ENCODE measurements around the gene C15orf39. TPM values are rescaled to one million over a fixed set of nuclear protein-coding genes. Genes with fewer than 3 reads are reported as not detected.
"Not testable (repeated sequence)": the region's sequence is repeated elsewhere in the genome, so short reads cannot be mapped to it uniquely, and the experiment has no call there.

Gene C15orf39
- total and polyA plus RNA-seq, 2 of the 13 experiments (the other 11 are each of a cell fraction or from before 2014, with no cell fraction given), result 6.2 to 13.5 TPM

DNA sequence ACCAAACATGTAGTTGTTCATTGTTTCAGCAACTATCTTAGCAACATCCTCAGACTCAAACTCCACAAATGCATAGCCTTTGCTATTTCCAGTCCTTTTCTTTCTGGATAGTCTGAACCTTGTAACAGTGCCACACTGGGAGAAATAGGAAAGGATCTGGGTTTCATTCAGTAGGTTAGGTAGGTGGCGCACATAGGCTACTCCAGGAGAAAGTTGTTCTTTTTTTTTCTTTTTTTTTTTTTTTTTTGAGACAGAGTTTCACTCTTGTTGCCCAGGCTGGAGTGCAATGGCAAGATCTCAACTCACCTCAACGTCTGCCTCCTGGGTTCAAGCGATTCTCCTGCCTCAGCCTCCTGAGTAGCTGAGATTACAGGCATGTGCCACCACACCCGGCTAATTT, 50.6 kb downstream of the C15orf39 start:
- H2AFZ ChIP-seq (ENCODE audit: low read length); H3K27ac ChIP-seq (ENCODE audit: extremely low read length, insufficient read depth, low read length); H3K4me3 ChIP-seq (replicated peaks in 1 of 3; ENCODE audit: insufficient read depth in 1 of 3, low read depth in 2 of 3, low read length in 3 of 3); H3K4me2 ChIP-seq (ENCODE audit: low read depth, low read length); H3K36me3 ChIP-seq (replicated peaks in 1 of 2; ENCODE audit: control insufficient read depth in 1 of 2, insufficient read depth in 2 of 2, low read length in 2 of 2); BruUV-seq (replicated peaks); H4K20me1 ChIP-seq (ENCODE audit: insufficient read depth, low read length); CTCF ChIA-PET (ENCODE audit: low intra/inter-chr PET ratio, low total read pairs); DNase-seq (ENCODE audit: low spot score); H3K9ac ChIP-seq (ENCODE audit: insufficient read depth, low read depth, low read length); H3K79me2 ChIP-seq (ENCODE audit: insufficient read depth, low read length); POLR2A ChIA-PET; intact Hi-C loops (cut with micrococcal nuclease; ENCODE audit: unreplicated experiment); FAIRE-seq; in situ Hi-C loops (cut with HindIII; ENCODE audit: extremely low pct_ligation_motif_present, low pct_unique_long_range_greater_than_20kb); ATAC-seq; H3K9me3 ChIP-seq (ENCODE audit: low read length): not testable (repeated sequence)
- Histone ChIP-seq H3K27me3 (ENCODE audit: control insufficient read depth in 1 of 2, insufficient read depth in 2 of 2, low read length in 2 of 2) (peaks cover 3 to 13% of the 10 kb centered on the region in 2 experiments; a peak in 2 of 5 replicates), H3K4me1 (ENCODE audit: insufficient read depth, low read length) (peaks cover 29% of the 10 kb centered on the region)
- WGBS (ENCODE audit: low lambda C conversion rate), result 52% methylated on average over 4 of the region's 4 CpGs
- TF ChIP-seq, protein P1, sequence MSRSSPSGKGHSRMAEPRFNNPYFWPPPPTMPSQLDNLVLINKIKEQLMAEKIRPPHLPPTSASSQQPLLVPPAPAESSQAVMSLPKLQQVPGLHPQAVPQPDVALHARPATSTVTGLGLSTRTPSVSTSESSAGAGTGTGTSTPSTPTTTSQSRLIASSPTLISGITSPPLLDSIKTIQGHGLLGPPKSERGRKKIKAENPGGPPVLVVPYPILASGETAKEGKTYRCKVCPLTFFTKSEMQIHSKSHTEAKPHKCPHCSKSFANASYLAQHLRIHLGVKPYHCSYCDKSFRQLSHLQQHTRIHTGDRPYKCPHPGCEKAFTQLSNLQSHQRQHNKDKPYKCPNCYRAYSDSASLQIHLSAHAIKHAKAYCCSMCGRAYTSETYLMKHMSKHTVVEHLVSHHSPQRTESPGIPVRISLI (CRISPR knock-in tag; IDR thresholded peaks at IDR 0.05; ENCODE audit: borderline replicate concordance), result peak; percentile 82

DNA sequence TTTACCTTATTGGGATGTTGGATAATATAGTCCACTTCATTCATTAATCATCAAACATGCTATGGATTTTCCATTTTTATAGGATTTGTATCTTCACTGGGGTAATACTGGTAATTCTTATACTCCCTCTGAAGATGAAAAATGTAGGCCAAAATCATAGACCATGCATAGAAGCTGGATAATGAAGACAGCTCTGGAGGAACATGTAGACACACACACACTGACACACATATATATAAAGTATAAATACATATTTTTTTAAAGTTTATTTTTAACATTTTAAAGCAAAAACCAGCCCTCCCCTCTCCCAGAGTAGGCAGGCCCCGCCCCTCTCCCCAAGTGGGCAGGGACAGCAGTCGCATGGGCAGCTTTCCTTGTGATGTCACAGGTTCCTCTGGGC, 56.4 kb downstream of the C15orf39 start, which contains the start of gene GOLGA6C:
GOLGA6C (plus strand) TSS at position 301 of the 400 bp plus-strand sequence. CDS start 265 bp downstream, outside the sequence.
- H2AFZ ChIP-seq (ENCODE audit: low read length); H3K36me3 ChIP-seq (replicated peaks in 1 of 2; ENCODE audit: control insufficient read depth in 1 of 2, insufficient read depth in 2 of 2, low read length in 2 of 2); H3K4me2 ChIP-seq (ENCODE audit: low read depth, low read length); ATAC-seq; POLR2A ChIA-PET; BruUV-seq (replicated peaks); H3K79me2 ChIP-seq (ENCODE audit: insufficient read depth, low read length); H3K4me1 ChIP-seq (ENCODE audit: insufficient read depth, low read length); H3K9me3 ChIP-seq (ENCODE audit: low read length); DNase-seq (ENCODE audit: low spot score); in situ Hi-C loops (cut with HindIII; ENCODE audit: extremely low pct_ligation_motif_present, low pct_unique_long_range_greater_than_20kb); H4K20me1 ChIP-seq (ENCODE audit: insufficient read depth, low read length); H3K4me3 ChIP-seq (replicated peaks in 1 of 3; ENCODE audit: insufficient read depth in 1 of 3, low read depth in 2 of 3, low read length in 3 of 3); H3K9ac ChIP-seq (ENCODE audit: insufficient read depth, low read depth, low read length); H3K27me3 ChIP-seq (ENCODE audit: control insufficient read depth in 1 of 2, insufficient read depth in 2 of 2, low read length in 2 of 2); intact Hi-C loops (cut with micrococcal nuclease; ENCODE audit: unreplicated experiment); H3K27ac ChIP-seq (ENCODE audit: extremely low read length, insufficient read depth, low read length); CTCF ChIA-PET (ENCODE audit: low intra/inter-chr PET ratio, low total read pairs); FAIRE-seq: not testable (repeated sequence)
- WGBS (ENCODE audit: low lambda C conversion rate), result no CpG with 5 or more reads among the region's 2 CpGs

DNA sequence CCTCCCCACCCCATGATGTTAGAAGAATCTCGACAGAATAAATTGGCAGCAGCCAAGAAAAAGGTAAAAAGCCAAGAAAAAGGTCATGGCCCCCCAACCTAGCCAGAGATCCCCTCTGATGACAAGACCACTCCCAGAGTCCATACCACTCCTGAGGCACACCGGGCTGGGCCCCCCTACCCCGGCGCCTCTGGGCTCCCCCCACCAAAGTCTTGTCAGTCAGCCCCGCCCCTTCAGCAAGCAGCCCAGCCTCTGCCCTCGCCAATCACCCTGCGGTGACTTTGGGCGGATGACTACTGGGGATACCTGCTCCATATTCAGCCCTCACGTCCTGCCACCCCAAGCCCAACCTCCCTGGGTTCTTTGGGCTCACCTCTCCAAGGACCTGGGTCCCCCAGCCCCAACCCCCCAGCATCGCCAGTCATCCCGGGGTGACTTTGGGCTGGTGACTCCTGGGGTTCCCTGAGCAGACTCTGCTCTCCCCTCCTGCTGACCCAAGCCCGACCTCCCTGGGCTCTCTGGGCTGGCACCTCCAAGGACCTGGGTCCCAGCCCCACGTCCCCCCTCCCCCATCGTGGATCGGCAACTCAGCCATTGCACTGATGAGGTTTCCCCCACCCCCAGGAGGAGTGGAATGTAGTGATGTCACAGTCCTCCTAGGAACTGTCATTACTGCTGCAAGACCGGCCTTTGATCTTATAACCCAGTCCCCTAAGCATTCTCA, 57.1 kb downstream of the C15orf39 start:
- H3K27ac ChIP-seq (ENCODE audit: extremely low read length, insufficient read depth, low read length); H3K4me1 ChIP-seq (ENCODE audit: insufficient read depth, low read length); FAIRE-seq; H3K36me3 ChIP-seq (replicated peaks in 1 of 2; ENCODE audit: control insufficient read depth in 1 of 2, insufficient read depth in 2 of 2, low read length in 2 of 2); H3K9me3 ChIP-seq (ENCODE audit: low read length); ATAC-seq; H3K4me3 ChIP-seq (replicated peaks in 1 of 3; ENCODE audit: insufficient read depth in 1 of 3, low read depth in 2 of 3, low read length in 3 of 3); H4K20me1 ChIP-seq (ENCODE audit: insufficient read depth, low read length); POLR2A ChIA-PET; H3K9ac ChIP-seq (ENCODE audit: insufficient read depth, low read depth, low read length); H3K4me2 ChIP-seq (ENCODE audit: low read depth, low read length); H3K27me3 ChIP-seq (ENCODE audit: control insufficient read depth in 1 of 2, insufficient read depth in 2 of 2, low read length in 2 of 2); BruUV-seq (replicated peaks); CTCF ChIA-PET (ENCODE audit: low intra/inter-chr PET ratio, low total read pairs); in situ Hi-C loops (cut with HindIII; ENCODE audit: extremely low pct_ligation_motif_present, low pct_unique_long_range_greater_than_20kb); H2AFZ ChIP-seq (ENCODE audit: low read length); intact Hi-C loops (cut with micrococcal nuclease; ENCODE audit: unreplicated experiment); H3K79me2 ChIP-seq (ENCODE audit: insufficient read depth, low read length); DNase-seq (ENCODE audit: low spot score): not testable (repeated sequence)
- WGBS (ENCODE audit: low lambda C conversion rate), result 41% methylated on average over 4 of the region's 16 CpGs

DNA sequence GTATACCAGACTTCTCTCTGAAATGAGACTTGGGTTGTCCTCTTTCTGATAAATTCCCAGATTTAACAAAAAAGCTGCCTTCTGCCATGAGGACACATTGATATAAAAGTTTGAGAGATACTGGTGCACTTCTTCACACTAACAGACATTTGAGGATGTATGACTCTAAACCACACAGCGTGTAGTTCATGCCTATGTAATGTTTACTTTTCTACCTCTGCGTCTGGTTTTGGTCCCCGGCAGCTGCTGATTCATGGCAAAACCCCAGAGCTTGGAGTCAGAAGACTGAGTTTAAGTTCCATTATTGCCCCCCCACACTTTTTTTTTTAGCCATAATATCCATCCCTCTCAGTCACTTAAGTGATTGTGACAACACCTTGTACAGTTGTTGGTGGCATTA, 58.2 kb downstream of the C15orf39 start:
- H3K4me2 ChIP-seq (ENCODE audit: low read depth, low read length); H3K9me3 ChIP-seq (ENCODE audit: low read length); H3K27me3 ChIP-seq (ENCODE audit: control insufficient read depth in 1 of 2, insufficient read depth in 2 of 2, low read length in 2 of 2); H3K4me1 ChIP-seq (ENCODE audit: insufficient read depth, low read length); DNase-seq (ENCODE audit: low spot score); H3K27ac ChIP-seq (ENCODE audit: extremely low read length, insufficient read depth, low read length); ATAC-seq; H3K36me3 ChIP-seq (replicated peaks in 1 of 2; ENCODE audit: control insufficient read depth in 1 of 2, insufficient read depth in 2 of 2, low read length in 2 of 2); H3K79me2 ChIP-seq (ENCODE audit: insufficient read depth, low read length); H2AFZ ChIP-seq (ENCODE audit: low read length); H3K4me3 ChIP-seq (replicated peaks in 1 of 3; ENCODE audit: insufficient read depth in 1 of 3, low read depth in 2 of 3, low read length in 3 of 3); FAIRE-seq; H3K9ac ChIP-seq (ENCODE audit: insufficient read depth, low read depth, low read length); BruUV-seq (replicated peaks); CTCF ChIA-PET (ENCODE audit: low intra/inter-chr PET ratio, low total read pairs); POLR2A ChIA-PET; in situ Hi-C loops (cut with HindIII; ENCODE audit: extremely low pct_ligation_motif_present, low pct_unique_long_range_greater_than_20kb); H4K20me1 ChIP-seq (ENCODE audit: insufficient read depth, low read length); intact Hi-C loops (cut with micrococcal nuclease; ENCODE audit: unreplicated experiment): not testable (repeated sequence)
- no CpG with 5 or more reads among the region's 3 CpGs for WGBS (ENCODE audit: low lambda C conversion rate)

Data from HepG2 (cell line).